CD4-positive, alpha-beta T cell (primary cell): ENCODE data around the gene BTBD2. TPM values are rescaled to one million over a fixed set of nuclear protein-coding genes. Genes with fewer than 3 reads are reported as not detected.

ENCODE experiments used
- ATAC-seq: fragments of 200-7000 bp; cut with Tn5 transposase; one replicate; pipeline ENCODE4 v1.10.0; 2022; ENCODE audit warnings: mild to moderate bottlenecking; ENCODE audit not compliant: poor library complexity
- CTCF ChIA-PET: fragments of 350-600 bp; sonication (Branson Sonifier 250); formaldehyde crosslinking; loops from one replicate; lab custom pipeline; 2021; ENCODE audit warnings: antibody characterized with exemption, inconsistent platforms; lab: Charles Lee
- POLR2A ChIA-PET: fragments of 350-600 bp; sonication (Branson Sonifier 250); formaldehyde crosslinking; loops from one replicate; lab custom pipeline; 2021; ENCODE audit warnings: antibody characterized with exemption, inconsistent platforms; lab: Charles Lee
- DNase-seq, 14 experiments: peaks; one replicate each; pipeline ENCODE4 v3.0.0-alpha.2; 2013 to 2020; ENCODE audit warnings: mixed read lengths in 2 of 14
- H3K27ac ChIP-seq, 2 donors: one replicate each; pipeline versions ENCODE4 v1.5.1 to v1.7.0; 2013; ENCODE audit warnings: low read length in 2 of 2, low read depth in 1 of 2, mild to moderate bottlenecking in 1 of 2
- H3K27me3 ChIP-seq, 2 experiments: 1 replicate in 1 of 2; 2 replicates in 1 of 2; pipeline versions ENCODE4 v1.6.1 to v1.7.0; 2013; ENCODE audit warnings: low read length in 2 of 2, control low read depth in 1 of 2, mild to moderate bottlenecking in 1 of 2, moderate library complexity in 1 of 2; ENCODE audit not compliant: insufficient read depth in 2 of 2, control insufficient read depth in 1 of 2
- H3K36me3 ChIP-seq: one replicate; pipeline ENCODE4 v1.6.1; 2013; ENCODE audit warnings: low read length, control low read depth; ENCODE audit not compliant: insufficient read depth
- H3K4me1 ChIP-seq: one replicate; pipeline ENCODE4 v1.6.1; 2013; ENCODE audit warnings: low read length, control low read depth; ENCODE audit not compliant: insufficient read depth
- H3K4me3 ChIP-seq: one replicate; pipeline ENCODE4 v1.5.1; 2013; ENCODE audit warnings: mild to moderate bottlenecking, low read length, moderate library complexity
- H3K9me3 ChIP-seq, 2 experiments: 1 replicate in 1 of 2; 2 replicates in 1 of 2; pipeline versions ENCODE4 v1.6.1 to v1.7.0; 2013; ENCODE audit warnings: low read length in 2 of 2, mild to moderate bottlenecking in 2 of 2, control low read depth in 1 of 2, moderate library complexity in 1 of 2; ENCODE audit not compliant: control insufficient read depth in 1 of 2, insufficient read depth in 1 of 2
- H3K27ac Mint-ChIP-seq: one replicate; pipeline ENCODE4 v1.8.0; 2020; ENCODE audit warnings: mixed read lengths
- H3K27me3 Mint-ChIP-seq: one replicate; pipeline ENCODE4 v1.8.0; 2021; ENCODE audit warnings: mixed read lengths
- H3K36me3 Mint-ChIP-seq: one replicate; pipeline ENCODE4 v1.8.0; 2021; ENCODE audit warnings: low read depth, mixed read lengths
- H3K4me1 Mint-ChIP-seq: one replicate; pipeline ENCODE4 v1.8.0; 2021; ENCODE audit warnings: low read depth, mixed read lengths
- H3K4me3 Mint-ChIP-seq: one replicate; pipeline ENCODE4 v1.8.0; 2020; ENCODE audit warnings: mild to moderate bottlenecking, mixed read lengths
- H3K9me3 Mint-ChIP-seq: one replicate; pipeline ENCODE4 v1.8.0; 2020; ENCODE audit warnings: mixed read lengths
- CTCF ChIP-seq: fragments of 200-600 bp; IDR thresholded peaks from one replicate; pipeline ENCODE4 v1.8.0; 2022; ENCODE audit warnings: antibody characterized with exemption, mild to moderate bottlenecking
- intact Hi-C, 2 experiments: fragments of 100-400 bp; cut with DNase I in 1 of 2; cut with micrococcal nuclease in 1 of 2; formaldehyde crosslinking; loops; one replicate each; pipeline versions ENCODE4 v1.15.1 to v1.9.0; 2023 to 2025; cut with DNase I, micrococcal nuclease
- total RNA-seq, 174 experiments: library from RNA in 2 of 174; stranded (reverse) in 2 of 174; gene quantifications; one replicate each; pipeline ENCODE4 v1.2.3 and lab custom pipeline; 2021 to 2026

The BTBD2 gene
- total RNA-seq, 2 experiments from 2014 or later, result 44.4 to 44.9 TPM

DNA sequence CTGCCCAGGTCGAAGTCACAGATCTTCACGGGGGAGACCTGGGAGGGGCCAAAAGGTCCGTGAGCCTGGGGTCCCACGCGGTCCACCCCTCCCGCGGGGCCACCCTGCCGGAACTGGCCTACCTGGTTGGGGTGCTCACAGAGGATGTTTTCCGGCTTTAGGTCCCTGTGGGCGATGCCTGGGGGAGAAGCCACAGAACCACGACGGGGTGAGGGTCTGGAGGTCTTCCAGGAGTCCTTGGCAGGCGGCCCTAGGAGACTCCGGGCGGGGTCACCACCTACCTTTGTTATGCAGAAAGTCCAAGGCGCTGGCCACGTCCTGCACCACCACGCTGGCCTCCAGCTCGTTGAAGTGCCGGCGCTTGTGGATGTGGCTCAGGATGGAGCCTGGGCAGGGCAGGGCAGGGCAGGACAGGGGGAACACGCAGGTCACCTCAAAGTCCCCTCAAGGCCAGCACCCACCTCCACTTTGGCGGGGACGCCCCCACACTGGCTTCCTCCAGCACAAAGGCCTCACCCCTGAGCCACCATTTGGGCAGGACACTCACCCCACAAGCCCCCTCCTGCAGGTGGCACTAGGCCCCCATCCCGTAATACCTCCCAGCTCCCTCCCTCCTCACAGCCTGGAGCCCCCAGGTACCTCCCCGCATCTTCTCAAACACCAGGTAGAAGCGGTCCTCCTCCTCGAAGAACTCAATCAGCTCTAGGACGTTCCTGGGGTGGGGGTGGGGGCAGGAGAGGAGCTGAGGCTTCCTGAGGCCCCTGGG, 27.2 kb upstream of the BTBD2 start:
- no peaks in the 10 kb centered on the region for H3K9me3 Mint-ChIP-seq
- Histone ChIP-seq H3K4me3 (peak overlapping the region; percentile 46), H3K4me1 (peaks cover 80% of the 10 kb centered on the region), H3K36me3 (peaks cover 84% of the 10 kb centered on the region), H3K9me3 (no peaks in the 10 kb centered on the region), H3K27ac (peak overlapping the region; percentile 98), H3K27me3 (no peaks in the 10 kb centered on the region)
- intact Hi-C loops, result loop anchor here (1.0 to 2.0 kb wide), 2 partner anchors 10 to 54 kb away; partner anchors contain the start of genes IZUMO4 (in 2 of the 2) and MOB3A (in 2 of the 2)
- DNase-seq (peak in 2 of 14 experiments; percentile 48 to 62), ATAC-seq (no peak)
- H3K4me3 Mint-ChIP-seq, result peak overlapping the region; percentile 79
- CTCF ChIA-PET, result interaction anchor here (0.6 to 2.1 kb wide), 5 partner anchors 23 to 1945 kb away, joined by 3 to 13 read pairs (median 5); partner anchors contain the start of genes IZUMO4 and MOB3A
- H3K27ac Mint-ChIP-seq, result peak overlapping the region; percentile 97
- no peaks in the 10 kb centered on the region for H3K27me3 Mint-ChIP-seq
- TF ChIP-seq CTCF, result no peak
- H3K4me1 Mint-ChIP-seq, result peaks cover 29% of the 10 kb centered on the region
- POLR2A ChIA-PET, result interaction anchor here (0.7 to 3.3 kb wide), 19 partner anchors 7 to 167 kb away, joined by 3 to 31 read pairs (median 6); partner anchors contain the start of genes AP3D1, MKNK2 and MOB3A
- peaks cover 53% of the 10 kb centered on the region for H3K36me3 Mint-ChIP-seq

- POLR2A ChIA-PET, result interaction anchor here (0.7 to 3.3 kb wide), 16 partner anchors 8 to 166 kb away, joined by 3 to 31 read pairs (median 6); partner anchors contain the start of genes AP3D1, MKNK2 and MOB3A
Measured at GRCh38 chr19:2041683-2042484, 26.4 kb upstream of the BTBD2 start.

More at GRCh38 chr19:2041683-2042484, 26.4 kb upstream of the BTBD2 start:
- Histone ChIP-seq H3K9me3 (no peaks in the 10 kb centered on the region), H3K4me3 (peak overlapping the region; percentile 46), H3K4me1 (peaks cover 72% of the 10 kb centered on the region), H3K36me3 (peaks cover 77% of the 10 kb centered on the region), H3K27me3 (no peaks in the 10 kb centered on the region), H3K27ac (peak overlapping the region; percentile 98 to 99)
- ATAC-seq (peak; percentile 78), DNase-seq (peak; percentile 99 to 100 (median 100))
- no peaks in the 10 kb centered on the region for H3K9me3 Mint-ChIP-seq
- peak overlapping the region; percentile 97 for H3K27ac Mint-ChIP-seq
- peak overlapping the region; percentile 79 for H3K4me3 Mint-ChIP-seq
- H3K27me3 Mint-ChIP-seq, result no peaks in the 10 kb centered on the region
- no peak for TF ChIP-seq CTCF
- CTCF ChIA-PET, result interaction anchor here (0.6 to 2.1 kb wide), 4 partner anchors 23 to 1946 kb away, joined by 3 to 13 read pairs (median 4); partner anchors contain the start of gene IZUMO4
- peaks cover 53% of the 10 kb centered on the region for H3K36me3 Mint-ChIP-seq
- intact Hi-C loops, result loop anchor here (1.0 to 2.0 kb wide), 2 partner anchors 10 to 55 kb away; partner anchors contain the start of genes IZUMO4 (in 2 of the 2) and MOB3A (in 2 of the 2)
- H3K4me1 Mint-ChIP-seq, result peaks cover 28% of the 10 kb centered on the region
